HG03066 (cell line): Measurements from ENCODE around the gene HIP1.
"Not testable (repeated sequence)": the region's sequence is repeated elsewhere in the genome, so short reads cannot be mapped to it uniquely, and the experiment has no call there.

Experiments
- ATAC-seq: cut with Tn5 transposase; IDR thresholded peaks from one replicate; pipeline ENCODE4 v1.9.1; 2021; ENCODE audit warnings: low read depth; ENCODE audit not compliant: unreplicated experiment

The HIP1 gene

DNA sequence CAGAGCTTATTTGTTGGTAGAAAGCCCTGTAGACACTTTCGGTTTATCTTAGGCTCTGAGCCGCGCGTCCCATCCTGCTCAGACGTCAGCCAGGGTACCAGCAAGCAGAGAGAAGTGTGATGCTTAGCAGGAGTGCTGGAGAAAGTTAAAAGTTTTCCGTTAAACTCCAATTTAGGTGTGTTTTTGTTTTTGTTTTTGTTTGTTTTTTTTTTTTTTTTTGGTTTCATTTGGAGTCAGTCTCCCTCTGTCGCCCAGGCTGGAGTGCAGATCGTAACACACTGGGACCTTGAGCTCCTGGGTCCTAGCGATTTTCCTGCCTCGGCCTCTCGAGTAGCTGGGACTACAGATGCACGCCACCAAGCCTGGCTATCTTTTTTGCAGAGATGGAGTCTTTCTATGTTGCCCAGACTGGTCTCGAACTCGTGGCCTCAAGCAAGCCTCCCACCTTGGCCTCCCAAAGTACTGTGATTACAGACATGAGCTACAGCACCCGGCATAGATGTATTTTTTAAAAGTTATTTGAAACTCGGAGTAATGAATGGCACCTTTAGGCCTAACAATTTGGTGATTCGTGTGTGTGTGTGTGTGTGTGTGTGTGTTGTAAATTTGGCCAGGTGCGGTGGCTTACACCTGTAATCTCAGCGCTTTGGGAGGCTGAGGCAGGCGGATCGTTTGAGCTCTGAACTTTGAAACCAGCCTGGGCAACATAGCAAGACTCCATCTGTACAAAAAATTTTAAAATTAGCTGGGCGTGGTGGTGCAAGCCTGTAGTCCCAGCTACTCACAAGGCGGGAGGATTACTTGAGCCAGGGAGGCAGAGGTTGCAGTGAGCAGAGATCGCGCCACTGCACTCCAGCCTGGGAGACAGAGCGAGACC is 1.3 kb upstream of the HIP1 start:
- ATAC-seq, result peak; percentile 23

DNA sequence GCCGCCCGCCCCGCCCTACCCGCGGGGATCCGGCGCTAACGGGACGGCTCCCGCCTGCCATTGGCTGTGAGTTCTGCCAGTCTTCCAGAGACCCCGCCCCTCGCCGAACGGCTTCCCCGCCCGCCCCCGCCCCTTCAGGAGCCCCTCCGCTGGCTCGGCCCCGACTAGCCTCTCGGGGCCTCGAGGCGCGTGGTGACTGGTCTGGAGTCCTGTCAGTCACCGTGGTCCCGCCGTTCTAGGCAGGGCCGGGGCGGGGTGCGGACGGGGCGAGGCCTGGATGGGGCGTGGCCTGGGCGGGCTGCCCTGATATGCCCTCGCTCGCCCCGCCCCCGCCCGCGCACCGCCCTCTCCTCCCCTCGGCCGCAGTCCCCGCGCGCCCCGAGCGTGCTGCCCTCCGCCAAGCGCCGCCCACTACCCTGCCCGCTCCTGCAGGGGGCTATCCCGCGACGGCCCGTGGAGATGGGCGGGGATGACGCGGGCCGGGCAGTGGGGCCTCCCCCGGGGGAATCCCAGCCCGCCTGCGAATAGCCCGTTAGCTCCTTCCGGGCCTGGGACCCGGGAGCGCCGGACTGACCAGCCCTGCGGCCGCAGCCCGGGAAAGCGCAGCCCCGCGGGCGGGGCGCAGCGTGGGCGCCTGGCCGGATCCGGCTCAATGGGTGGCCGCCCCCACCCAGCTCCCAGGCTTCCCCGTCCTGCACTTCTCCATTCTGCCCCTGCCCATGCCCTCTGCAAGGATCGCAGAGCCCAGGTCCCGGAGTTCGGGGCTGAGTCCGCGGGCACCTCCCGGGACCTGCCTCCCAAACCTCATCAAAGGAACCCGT is 444 bp upstream of the HIP1 start:
- peak; percentile 85 for ATAC-seq

DNA sequence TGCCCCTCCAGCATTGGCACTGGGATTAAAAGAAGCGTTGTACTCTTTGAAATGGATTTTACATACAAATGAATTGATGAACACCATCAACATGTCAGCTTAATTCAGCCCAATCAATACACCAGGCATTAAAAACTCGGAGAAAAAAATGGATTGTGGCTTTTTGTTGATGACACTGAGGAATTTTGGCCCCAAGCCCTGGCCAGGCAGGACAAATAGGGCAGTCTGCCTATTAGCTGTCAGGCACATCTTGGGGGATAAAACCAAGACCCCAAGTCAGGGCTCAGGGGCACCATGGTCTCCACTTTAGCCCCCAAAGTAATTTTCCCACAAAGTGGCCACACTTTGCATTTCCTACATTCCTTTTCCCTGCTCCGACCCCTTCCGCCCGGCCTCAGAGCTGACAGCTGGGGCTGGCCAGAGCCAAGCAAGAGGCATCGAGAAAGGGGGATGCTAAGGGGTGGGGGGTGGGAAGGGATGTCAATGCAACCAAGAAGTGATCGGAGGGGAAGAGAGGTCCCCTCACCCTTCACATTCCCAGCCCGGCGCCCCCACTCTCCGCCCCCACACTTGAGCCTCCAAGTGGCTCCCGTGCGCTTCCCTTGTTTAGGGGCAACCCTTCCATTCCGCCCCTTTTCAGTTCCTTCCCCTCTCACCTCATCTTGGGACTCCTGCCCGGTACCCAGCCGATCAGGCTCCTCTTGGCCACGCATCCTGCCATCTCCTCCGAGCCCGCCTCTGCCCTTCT is 711 bp downstream of the HIP1 start:
- no peak for ATAC-seq

DNA sequence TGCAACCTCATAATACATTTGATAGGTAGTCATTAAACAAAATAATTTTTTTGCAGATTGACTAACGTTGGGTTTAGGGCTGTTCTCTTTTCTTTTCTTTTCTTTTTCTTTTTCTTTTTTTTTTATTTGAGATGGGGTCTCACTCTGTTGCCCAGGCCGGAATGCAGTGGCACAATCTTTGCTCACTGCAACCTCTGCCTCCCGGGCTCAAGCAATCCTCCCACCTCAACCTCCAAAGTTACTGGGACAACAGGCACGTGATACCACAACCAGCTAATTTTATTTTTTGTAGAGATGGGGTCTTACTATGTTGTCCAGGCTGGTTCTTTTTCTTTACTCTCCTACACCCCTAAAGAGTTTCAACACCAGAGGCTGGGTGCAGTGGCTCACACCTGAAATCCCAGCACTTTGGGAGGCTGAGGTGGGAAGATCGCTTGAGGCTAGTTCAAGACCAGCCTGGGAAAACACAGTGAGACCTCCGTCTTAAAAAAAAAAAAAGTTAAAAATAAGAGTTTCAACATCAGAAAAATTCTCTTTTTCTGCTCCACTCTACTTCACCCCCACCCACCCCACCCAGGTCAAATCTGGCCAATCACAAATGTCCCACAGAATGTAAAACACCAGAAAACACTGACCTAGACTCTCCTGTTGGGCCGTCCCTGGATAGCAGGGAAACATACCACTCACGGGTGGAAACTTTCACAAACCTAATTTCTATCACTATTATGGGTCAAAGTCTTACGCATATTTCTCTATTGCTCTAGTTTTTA is 3.0 kb downstream of the HIP1 start:
- ATAC-seq, result no peak

DNA sequence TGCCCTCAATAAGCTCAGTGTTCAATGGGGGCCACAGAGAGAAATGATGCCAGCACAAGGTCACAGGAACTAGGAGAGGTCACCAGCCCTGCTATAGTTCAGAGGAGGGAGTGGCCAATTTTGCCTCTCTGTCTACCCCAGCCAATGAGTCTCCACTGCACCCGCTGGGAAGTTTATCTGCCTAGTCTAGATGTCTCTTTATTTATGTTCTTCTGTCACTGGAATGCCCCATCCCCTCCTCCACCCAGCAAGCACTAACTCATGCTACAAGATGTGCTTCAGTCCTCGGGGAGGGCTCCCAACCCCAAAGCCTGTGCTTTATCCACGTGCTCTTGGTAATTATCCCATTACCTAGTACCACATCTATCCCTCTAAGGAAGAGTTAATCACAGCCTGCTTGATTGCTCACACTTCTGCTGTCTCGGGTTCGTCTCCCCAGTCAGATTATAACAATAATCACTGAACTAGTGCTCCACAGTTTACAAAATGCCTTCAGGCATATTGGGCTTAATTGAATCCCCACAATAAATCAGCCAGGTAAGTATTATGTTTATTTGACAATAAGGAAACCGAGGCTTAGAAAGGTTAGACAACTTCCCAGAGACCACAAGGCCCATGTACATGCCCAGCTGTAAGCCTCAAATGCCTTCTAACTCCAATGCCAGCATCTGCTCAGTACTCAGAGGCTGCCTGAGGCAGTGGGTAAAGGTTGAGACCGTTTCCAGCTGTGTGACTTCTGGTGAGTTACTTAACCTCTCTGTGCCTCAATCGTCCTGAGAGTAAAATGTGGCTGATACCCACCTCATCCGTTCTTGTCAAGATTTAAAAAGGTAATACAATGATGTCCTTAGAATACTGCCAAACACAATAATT is 3.9 kb downstream of the HIP1 start:
- no peak for ATAC-seq

DNA sequence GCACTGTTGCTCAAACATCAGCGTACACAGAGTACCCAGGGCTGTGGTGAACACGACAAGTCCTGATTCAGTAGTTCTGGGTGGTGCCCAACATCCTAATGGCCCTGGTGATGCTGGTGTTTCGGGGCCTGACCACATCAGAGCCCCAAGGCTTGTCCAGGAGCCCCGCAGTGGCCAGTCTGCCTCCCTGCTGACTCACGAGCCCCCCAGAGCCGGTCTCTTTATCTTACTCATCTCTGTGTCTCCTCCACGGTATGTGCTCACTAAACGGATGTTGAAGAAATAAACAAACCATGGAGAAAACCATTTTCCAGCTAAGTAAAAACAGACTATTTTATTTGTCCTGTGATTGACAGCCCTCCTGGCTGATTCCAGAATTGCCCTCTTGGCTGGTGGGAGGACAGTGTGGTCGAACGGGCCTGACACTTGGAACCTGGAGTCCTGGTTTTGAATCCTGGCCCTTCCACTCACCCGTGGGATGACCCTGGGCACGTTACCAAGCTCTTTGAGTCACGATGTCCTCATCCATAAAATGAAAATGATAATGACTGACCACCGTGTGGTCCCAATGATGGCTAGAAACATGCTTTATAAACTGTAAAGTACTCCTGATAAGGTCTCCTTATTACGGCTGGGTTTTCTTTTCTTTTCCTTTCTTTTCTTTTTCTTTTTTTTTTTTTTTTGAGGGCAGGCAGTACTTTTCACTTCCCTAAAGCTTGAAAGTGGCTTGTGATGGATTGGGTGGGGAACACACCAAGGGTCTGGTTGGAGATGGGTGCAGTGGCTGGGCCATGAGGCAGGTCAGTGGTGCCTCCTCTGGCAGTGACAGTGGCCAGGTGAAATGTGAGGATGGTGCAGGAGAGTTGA is 5.7 kb downstream of the HIP1 start:
- ATAC-seq, result no peak

DNA sequence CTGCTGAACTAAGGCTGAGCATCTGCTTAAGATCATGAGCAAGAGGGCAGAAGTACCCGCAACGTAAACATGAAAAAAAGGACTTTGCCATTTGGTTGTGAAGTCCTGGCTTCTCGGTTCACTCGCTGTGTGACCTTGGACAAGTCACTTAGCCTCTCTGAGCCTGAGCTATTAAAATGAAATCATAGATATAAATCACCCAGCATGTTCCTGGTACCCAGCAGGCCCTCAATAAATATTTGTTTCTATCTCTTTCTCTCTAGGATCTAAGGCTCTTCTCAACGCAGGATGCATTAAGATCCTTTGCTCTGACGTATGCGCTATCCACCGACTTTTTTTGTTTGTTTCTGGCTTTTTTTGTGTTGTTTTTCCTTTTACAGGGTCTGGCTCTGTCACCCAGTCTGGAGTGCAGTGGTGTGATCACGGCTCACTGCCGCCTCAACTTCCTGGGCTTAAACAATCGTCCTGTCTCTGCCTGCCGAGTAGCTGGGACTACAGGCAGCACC is 6.7 kb downstream of the HIP1 start:
- no peak for ATAC-seq

DNA sequence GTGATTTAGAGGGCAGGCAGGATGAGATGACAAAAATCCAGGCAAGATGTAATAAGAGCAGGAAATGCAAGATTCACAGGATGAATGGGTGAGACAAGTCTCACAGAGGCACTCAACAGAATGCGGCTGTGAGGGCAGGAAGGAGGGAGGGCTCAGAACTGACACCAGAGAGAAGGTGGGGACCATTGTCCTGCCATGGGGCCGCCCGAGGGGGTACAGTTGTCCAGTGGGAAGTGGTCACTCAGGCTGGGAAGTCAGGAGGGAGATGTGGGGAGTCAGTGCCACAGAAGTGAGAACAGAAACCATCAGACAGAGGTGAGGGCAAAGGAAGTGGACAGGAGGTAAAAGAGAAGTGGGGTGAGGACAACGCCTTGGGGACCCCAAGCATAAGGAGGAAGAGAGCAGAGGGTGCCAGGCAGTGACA is 8.9 kb downstream of the HIP1 start:
- ATAC-seq, result no peak

DNA sequence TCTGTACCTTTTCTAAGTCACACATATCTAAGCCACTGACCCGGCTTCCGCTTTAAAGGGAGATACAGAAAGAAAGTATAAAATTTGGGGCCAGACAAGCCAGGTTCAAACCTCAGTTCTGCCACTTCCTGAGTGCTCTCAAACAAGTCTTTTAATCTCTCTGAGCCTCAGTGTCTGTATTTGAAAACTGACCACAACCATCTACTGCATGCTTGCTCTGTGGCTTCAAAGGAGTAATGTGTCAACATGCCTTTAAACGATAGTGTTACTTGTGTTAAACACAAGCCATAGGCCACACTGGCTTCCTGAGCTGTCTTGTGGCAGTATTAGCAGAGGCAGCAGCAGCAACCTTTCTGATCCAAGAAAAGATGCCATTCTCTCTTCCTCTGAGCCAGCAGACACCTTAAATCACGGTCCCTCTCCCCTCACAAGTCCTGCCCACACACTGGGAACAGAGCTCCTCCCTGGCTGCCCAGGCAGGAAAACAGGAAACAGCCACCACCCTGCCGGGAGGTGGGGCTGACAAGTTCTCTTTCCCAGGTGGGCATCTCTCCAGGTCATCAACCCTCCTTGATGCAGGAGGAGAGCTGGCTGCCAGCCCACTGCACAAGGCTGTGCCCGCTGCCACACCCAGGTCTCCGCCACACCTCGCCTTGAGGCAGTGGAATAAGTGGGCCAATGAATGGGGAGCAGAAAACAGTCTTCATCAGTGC is 10.7 kb downstream of the HIP1 start:
- ATAC-seq, result no peak

DNA sequence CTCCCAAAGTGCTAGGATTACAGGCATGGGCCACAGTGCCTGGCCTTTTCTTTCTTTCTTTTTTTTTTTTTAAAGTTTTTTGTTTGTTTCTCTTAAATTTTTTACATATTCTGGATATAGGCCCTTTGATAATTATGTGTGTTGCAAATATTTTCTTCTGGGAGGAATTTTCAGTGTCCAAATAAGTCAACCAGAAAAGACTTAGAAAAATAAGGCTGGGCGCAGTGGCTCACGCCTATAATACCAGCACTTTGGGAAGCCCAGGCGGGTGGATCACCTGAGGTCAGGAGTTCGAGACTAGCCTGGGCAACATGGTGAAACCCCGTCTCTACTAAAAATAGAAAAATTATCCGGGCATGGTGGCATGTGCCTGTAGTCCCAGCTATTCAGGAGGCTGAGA is 11.4 kb downstream of the HIP1 start:
- ATAC-seq, result not testable (repeated sequence)

DNA sequence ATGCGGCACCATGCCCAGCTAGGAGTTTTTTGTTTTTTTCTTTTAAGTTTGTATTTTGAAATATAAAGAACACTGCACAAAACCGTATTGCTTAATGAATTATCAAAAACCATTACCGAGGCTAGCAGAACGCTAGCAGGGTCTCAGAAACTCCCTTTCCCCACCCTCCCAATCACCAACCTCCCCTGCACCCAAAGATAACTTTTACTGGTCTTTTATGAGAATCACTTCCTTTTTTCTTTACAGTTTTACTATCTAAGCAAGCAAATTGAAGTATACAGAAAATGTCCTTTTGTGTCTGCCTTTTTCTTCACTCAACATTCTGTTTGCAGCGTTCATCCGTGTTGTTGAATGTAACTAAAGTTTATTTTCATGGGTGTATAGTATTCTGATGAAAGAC is 13.4 kb downstream of the HIP1 start:
- no peak for ATAC-seq

DNA sequence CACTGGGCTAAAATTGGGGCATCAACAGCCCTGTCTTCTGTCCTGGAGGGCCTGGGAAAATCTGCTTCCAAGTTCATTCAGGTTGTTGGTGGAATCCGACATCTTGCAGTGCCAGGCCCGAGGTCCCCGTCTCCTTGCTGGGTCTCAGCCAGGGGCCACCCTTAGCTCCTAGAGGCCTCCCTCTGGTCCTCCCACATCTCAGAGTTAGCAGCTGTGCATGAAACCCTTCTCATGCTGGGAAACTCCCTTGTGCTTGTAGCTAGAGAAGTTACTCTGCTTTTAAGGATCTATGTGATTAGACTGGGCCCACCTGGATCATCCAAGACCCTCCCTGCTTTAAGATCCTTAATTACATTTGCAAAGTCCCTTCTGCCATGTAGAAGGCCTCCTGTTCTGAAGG is 15.3 kb downstream of the HIP1 start:
- ATAC-seq, result no peak

DNA sequence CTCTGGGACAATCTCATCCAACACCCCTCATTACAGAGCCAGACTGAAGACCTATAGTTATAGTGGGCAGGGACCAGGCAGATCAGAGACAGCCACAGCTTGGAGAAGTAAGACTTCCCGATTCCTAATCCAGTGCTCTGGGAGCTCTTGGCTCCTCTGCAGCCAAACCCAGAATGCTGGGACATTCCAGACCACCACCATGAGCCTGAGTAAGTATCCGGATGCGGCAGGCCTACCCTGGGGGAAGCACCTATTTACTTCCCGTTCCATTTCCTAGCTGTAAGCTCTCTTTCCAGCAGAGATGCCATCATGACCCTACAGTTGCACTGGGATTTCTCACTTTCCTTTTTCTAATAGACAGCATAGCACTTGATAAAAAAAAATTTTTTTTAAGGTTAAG is 16.4 kb downstream of the HIP1 start:
- ATAC-seq, result no peak

DNA sequence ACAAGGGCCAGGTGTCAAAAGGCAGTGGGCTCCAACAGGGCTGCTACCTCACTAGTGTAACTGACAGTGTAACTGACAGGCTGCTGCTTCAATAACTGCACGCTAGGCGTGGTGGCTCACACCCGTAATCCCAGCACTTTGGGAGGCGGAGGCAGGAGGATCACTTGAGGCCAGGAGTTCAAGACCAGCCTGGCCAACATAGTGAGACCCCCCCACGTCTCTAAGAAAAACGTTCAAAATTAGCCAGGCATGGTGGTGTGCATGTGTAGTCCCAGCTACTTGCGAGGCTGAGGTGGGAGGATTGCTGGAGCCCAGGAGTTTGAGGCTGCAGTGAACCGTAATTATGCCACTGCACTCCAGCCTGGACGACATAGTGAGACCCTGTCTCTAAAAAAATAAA is 16.8 kb downstream of the HIP1 start:
- not testable (repeated sequence) for ATAC-seq

DNA sequence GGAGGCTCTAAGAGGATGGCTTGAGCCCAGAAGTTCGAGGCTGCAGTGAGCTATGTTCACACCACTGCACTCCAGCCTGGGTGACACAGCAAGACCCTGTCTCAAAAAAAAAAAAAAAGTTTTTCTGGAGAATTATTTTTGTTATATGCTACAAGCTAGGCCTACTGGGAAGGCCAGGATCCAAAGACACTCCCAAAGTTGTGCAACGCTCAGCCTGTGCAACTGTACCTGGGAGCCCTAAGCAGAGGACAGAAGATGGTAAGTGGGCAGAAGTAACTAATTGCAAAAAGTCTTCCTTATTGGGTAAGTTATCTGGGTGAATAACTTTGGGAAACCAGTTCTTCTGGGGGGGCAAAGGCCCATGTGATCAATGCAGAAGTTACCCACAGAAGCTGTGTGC is 17.3 kb downstream of the HIP1 start:
- no peak for ATAC-seq

DNA sequence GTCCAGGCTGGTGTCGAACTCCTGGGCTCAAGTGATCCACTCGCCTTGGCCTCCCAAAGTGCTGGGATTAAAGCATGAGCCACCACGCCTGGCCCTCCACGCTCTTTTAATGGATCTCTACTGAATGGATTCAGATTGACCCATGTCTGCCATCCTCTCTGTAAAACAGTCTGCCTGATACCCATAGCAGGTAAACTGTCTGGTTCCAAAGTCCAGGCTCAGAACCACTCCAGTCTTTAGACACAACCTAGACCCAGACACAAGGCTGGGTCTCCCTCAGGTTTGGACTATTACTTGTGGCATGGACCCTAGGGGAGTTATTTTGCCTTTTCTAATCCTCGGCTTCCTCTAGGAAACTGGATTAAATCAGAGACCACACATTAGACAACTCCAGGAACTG is 19.1 kb downstream of the HIP1 start:
- ATAC-seq, result no peak

DNA sequence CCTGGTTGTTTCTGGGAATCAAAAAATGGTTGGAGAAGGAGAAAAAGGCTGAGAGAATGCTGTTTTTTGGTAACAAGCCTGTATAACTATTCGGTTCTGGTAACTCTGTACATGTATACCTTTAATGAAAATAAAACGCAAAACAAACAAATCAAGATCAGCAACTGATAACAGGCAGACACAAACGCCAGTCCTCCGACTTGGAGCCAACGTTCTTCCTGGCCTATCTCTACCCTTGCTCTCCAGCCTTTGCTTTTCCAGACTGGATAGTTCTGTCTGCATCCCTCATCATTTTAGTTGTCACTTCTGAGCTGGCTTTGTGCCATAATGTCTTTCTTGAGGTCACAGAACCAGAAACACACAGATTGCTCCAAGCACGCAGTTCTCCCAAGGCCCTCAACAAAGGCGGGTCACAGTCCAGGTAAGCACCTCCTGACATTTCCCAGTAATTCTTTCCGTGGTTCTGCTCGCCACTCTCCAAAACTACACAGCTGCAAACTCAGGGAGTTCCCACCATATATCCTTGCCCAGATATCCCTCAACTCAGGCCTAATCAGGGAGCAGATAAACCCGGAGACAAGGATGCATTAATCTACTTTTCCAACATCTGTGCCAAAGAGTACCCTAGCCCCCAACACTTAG is 20.2 kb downstream of the HIP1 start:
- no peak for ATAC-seq
